DND-41 (cell line): ENCODE results near the gene PRAMEF2.
"Not testable (repeated sequence)": the region's sequence is repeated elsewhere in the genome, so short reads cannot be mapped to it uniquely, and the experiment has no call there.

ENCODE experiments used
- ATAC-seq: fragments of 200-7000 bp; cut with Tn5 transposase; 3 replicates; pipeline ENCODE4 v1.9.1; 2021; ENCODE audit warnings: low read depth; ENCODE audit not compliant: insufficient read depth
- DNase-seq: peaks from one replicate; pipeline ENCODE4 v3.0.0-alpha.2; 2020
- H2AFZ ChIP-seq: 2 replicates; pipeline ENCODE4 v1.6.0; 2012; ENCODE audit warnings: low read depth, low read length
- H3K27ac ChIP-seq: 2 replicates; pipeline ENCODE4 v1.5.1; 2012; ENCODE audit warnings: low read length, inconsistent platforms
- H3K27me3 ChIP-seq: fragments of 200-600 bp; sonication (generic); 2 replicates; pipeline ENCODE4 v1.6.0; 2012; ENCODE audit warnings: low read length, mild to moderate bottlenecking, inconsistent platforms; ENCODE audit not compliant: insufficient read depth, poor library complexity
- H3K36me3 ChIP-seq: 2 replicates; pipeline ENCODE4 v1.5.1; 2012; ENCODE audit warnings: low read length, inconsistent platforms; ENCODE audit not compliant: insufficient read depth
- H3K4me1 ChIP-seq: 2 replicates; pipeline ENCODE4 v1.5.1; 2012; ENCODE audit warnings: mild to moderate bottlenecking, low read length; ENCODE audit not compliant: insufficient read depth
- H3K4me2 ChIP-seq: 2 replicates; pipeline ENCODE4 v1.6.0; 2012; ENCODE audit warnings: mild to moderate bottlenecking, moderate library complexity, low read length, inconsistent platforms; ENCODE audit not compliant: insufficient read depth
- H3K4me3 ChIP-seq, 2 experiments: fragments of 200-600 bp in 1 of 2; shearing (Covaris generic) in 1 of 2; 2 replicates each; pipeline ENCODE4 v1.5.1; 2012 to 2016; ENCODE audit warnings: inconsistent platforms in 2 of 2, low read length in 2 of 2, mild to moderate bottlenecking in 2 of 2, low read depth in 1 of 2, moderate library complexity in 1 of 2
- H3K79me2 ChIP-seq: 2 replicates; pipeline ENCODE4 v1.6.0; 2012; ENCODE audit warnings: low read length, inconsistent platforms; ENCODE audit not compliant: insufficient read depth
- H3K9ac ChIP-seq: 2 replicates; pipeline ENCODE4 v1.6.0; 2012; ENCODE audit warnings: low read depth, mild to moderate bottlenecking, inconsistent platforms, low read length, moderate library complexity
- H3K9me3 ChIP-seq: 2 replicates; pipeline ENCODE4 v1.5.1; 2012; ENCODE audit warnings: low read length, moderate library complexity, mild to moderate bottlenecking, inconsistent platforms; ENCODE audit not compliant: insufficient read depth, severe bottlenecking
- H4K20me1 ChIP-seq: 2 replicates; pipeline ENCODE4 v1.6.0; 2012; ENCODE audit warnings: low read length; ENCODE audit not compliant: insufficient read depth

Gene PRAMEF2

DNA sequence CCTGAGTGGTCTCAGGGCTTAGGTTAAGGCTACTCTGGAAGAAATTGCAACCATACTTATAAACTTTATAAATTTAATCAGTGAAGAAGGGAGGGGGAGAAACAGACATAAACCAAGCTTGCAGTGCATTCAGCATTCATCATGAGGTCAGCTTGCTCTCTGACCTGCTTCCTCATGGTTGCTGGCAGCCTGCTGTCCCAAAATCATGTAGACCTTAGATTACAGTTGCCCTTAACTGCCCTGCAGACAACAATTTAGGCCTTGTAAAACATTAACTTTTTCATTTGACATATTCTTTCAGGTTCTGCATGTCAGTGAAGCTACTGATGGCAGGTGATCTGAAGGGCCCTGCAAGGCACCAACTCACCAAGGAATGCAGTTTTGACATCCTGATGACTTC is 42.3 kb downstream of the PRAMEF2 start:
- H3K4me2 ChIP-seq, H3K27ac ChIP-seq, H3K9ac ChIP-seq, H3K9me3 ChIP-seq, H3K27me3 ChIP-seq, H3K79me2 ChIP-seq, H4K20me1 ChIP-seq, H3K36me3 ChIP-seq, ATAC-seq, H2AFZ ChIP-seq, DNase-seq, H3K4me1 ChIP-seq, H3K4me3 ChIP-seq: not testable (repeated sequence)

GRCh38 chr1:12903793-12904572 is 47.1 kb downstream of the PRAMEF2 start:
- not testable (repeated sequence) for H3K4me2 ChIP-seq, H3K4me3 ChIP-seq, H3K79me2 ChIP-seq, H3K27ac ChIP-seq, H2AFZ ChIP-seq, H3K4me1 ChIP-seq, ATAC-seq, H3K9me3 ChIP-seq, H3K9ac ChIP-seq, DNase-seq, H3K27me3 ChIP-seq, H3K36me3 ChIP-seq, H4K20me1 ChIP-seq
